ENCODE results near the gene NLRP10. TPM values are rescaled to one million over a fixed set of nuclear protein-coding genes. Genes with fewer than 3 reads are reported as not detected.

Gene NLRP10, protein sequence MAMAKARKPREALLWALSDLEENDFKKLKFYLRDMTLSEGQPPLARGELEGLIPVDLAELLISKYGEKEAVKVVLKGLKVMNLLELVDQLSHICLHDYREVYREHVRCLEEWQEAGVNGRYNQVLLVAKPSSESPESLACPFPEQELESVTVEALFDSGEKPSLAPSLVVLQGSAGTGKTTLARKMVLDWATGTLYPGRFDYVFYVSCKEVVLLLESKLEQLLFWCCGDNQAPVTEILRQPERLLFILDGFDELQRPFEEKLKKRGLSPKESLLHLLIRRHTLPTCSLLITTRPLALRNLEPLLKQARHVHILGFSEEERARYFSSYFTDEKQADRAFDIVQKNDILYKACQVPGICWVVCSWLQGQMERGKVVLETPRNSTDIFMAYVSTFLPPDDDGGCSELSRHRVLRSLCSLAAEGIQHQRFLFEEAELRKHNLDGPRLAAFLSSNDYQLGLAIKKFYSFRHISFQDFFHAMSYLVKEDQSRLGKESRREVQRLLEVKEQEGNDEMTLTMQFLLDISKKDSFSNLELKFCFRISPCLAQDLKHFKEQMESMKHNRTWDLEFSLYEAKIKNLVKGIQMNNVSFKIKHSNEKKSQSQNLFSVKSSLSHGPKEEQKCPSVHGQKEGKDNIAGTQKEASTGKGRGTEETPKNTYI
- not detected for polyA plus RNA-seq (2013, experiment 1 of 2)
- not detected for polyA plus RNA-seq (2013, experiment 2 of 2)

DNA sequence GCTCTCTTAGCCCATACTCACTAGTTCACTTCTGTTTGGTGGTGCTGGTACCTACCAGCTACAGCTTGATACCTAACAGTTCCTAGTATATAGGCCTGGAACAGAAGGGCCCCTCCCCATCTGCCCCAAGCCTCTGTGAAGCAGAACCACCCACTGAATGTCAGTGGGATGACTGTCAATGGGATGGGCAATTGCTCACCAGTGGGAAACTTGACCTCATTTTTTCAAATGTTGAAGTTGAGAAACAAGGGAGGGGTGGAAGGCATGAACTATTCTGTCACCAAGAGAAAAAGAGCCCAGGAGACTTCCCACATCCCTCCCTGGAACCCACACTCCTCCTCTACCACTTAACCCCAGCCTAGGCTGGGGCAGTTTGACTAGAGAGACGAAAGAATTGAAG, at the start of gene NLRP10:
NLRP10 (minus strand) TSS at position 62 of the 400 bp plus-strand sequence. CDS start 1,952 bp downstream, outside the sequence.
- H3K36me3 ChIP-seq (ENCODE audit: control insufficient read depth in 1 of 2, insufficient read depth in 2 of 2, low read depth in 1 of 2, low read length in 2 of 2) = no peaks in the 10 kb centered on the region
- no peak within 1 kb of the TSS for H3K18ac ChIP-seq (ENCODE audit: low read depth in 1 of 2, low read length in 2 of 2)
- peak within 1 kb of the TSS in 1 of 2 experiments; percentile 28 for H3K4me3 ChIP-seq (ENCODE audit: insufficient read depth in 1 of 2, low read depth in 1 of 2, low read length in 2 of 2)
- H4K91ac ChIP-seq (ENCODE audit: low read length) = no peak within 1 kb of the TSS
- H3K79me1 ChIP-seq (replicated peaks; ENCODE audit: low read length, poor library complexity, severe bottlenecking) = no peaks in the 10 kb centered on the region
- no peak within 1 kb of the TSS for H2AK5ac ChIP-seq (ENCODE audit: low read length, severe bottlenecking)
- H3K27ac ChIP-seq (ENCODE audit: low read length, poor library complexity, severe bottlenecking) = no peak within 1 kb of the TSS
- H3K27me3 ChIP-seq (ENCODE audit: control insufficient read depth in 1 of 2, insufficient read depth in 1 of 2, low read length in 2 of 2) = peaks cover 0 to 3% of the 10 kb centered on the region in 2 experiments
- H3K9ac ChIP-seq (ENCODE audit: low read length) = peak within 1 kb of the TSS; percentile 82
- peaks cover 3% of the 10 kb centered on the region for H3K4me1 ChIP-seq (ENCODE audit: control insufficient read depth, insufficient read depth, low read depth, low read length)
- H2BK5ac ChIP-seq (ENCODE audit: low read depth, low read length, poor library complexity, severe bottlenecking) = no peak within 1 kb of the TSS
- no peak within 1 kb of the TSS for H2BK15ac ChIP-seq (ENCODE audit: low read depth, poor library complexity, severe bottlenecking)
- no peak within 1 kb of the TSS for H2AFZ ChIP-seq (ENCODE audit: low read depth, low read length)
- no peak within 1 kb of the TSS for H3K4me2 ChIP-seq (ENCODE audit: low read length, poor library complexity, severe bottlenecking)
- no CpG with 5 or more reads among the region's 1 CpG for WGBS
- peak; percentile 6 for DNase-seq
- no peak within 1 kb of the TSS for H3K14ac ChIP-seq (ENCODE audit: low read length in 2 of 2)
- no peak within 1 kb of the TSS for H2BK12ac ChIP-seq (ENCODE audit: low read length in 2 of 2)
- H2BK120ac ChIP-seq (ENCODE audit: low read depth, low read length) = no peak within 1 kb of the TSS
- no peak within 1 kb of the TSS for H3K23ac ChIP-seq (ENCODE audit: low read length in 2 of 2)
- peak within 1 kb of the TSS; percentile 32 for H4K8ac ChIP-seq (ENCODE audit: low read length)
- H3K4ac ChIP-seq (ENCODE audit: low read depth in 1 of 2, low read length in 2 of 2) = no peak within 1 kb of the TSS
- no peaks in the 10 kb centered on the region for H3K9me3 ChIP-seq (ENCODE audit: control insufficient read depth, low read length)

DNA sequence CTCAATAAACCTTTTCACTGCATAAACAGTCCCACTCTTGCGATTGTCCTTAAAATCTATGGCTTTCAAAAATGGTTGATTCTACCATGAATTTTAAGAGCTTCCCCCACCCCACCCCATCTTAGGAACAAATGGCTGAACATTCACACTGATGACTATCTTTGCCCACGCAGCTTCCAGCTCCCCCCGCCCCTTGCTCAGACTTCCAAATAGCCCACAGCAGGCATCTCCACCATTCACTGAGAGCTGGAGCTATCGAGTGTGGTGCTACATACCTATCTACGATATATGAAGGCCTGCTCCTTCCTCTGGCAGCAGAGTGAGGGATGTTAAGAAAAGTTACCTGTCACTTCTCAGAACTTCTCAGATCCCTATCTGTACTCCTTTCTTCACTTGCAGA, 48.6 kb upstream of the NLRP10 start:
- Histone ChIP-seq H3K4me1 (ENCODE audit: control insufficient read depth, insufficient read depth, low read depth, low read length) (peaks cover 3% of the 10 kb centered on the region), H2BK120ac (ENCODE audit: low read depth, low read length) (no peak overlapping the region), H3K9me3 (ENCODE audit: control insufficient read depth, low read length) (no peaks in the 10 kb centered on the region), H4K8ac (ENCODE audit: low read length) (no peak overlapping the region), H3K18ac (ENCODE audit: low read depth in 1 of 2, low read length in 2 of 2) (no peak overlapping the region), H2BK12ac (ENCODE audit: low read length in 2 of 2) (no peak overlapping the region), H2BK5ac (ENCODE audit: low read depth, low read length, poor library complexity, severe bottlenecking) (no peak overlapping the region), H2BK15ac (ENCODE audit: low read depth, poor library complexity, severe bottlenecking) (no peak overlapping the region), H4K91ac (ENCODE audit: low read length) (no peak overlapping the region), H3K36me3 (ENCODE audit: control insufficient read depth in 1 of 2, insufficient read depth in 2 of 2, low read depth in 1 of 2, low read length in 2 of 2) (no peaks in the 10 kb centered on the region), H3K4me3 (ENCODE audit: insufficient read depth in 1 of 2, low read depth in 1 of 2, low read length in 2 of 2) (no peak overlapping the region), H3K79me1 (replicated peaks; ENCODE audit: low read length, poor library complexity, severe bottlenecking) (no peaks in the 10 kb centered on the region), H3K4ac (ENCODE audit: low read depth in 1 of 2, low read length in 2 of 2) (no peak overlapping the region), H3K4me2 (ENCODE audit: low read length, poor library complexity, severe bottlenecking) (no peak overlapping the region), H2AK5ac (ENCODE audit: low read length, severe bottlenecking) (no peak overlapping the region), H3K9ac (ENCODE audit: low read length) (no peak overlapping the region), H3K14ac (ENCODE audit: low read length in 2 of 2) (no peak overlapping the region), H3K27ac (ENCODE audit: low read length, poor library complexity, severe bottlenecking) (no peak overlapping the region), H2AFZ (ENCODE audit: low read depth, low read length) (no peak overlapping the region), H3K23ac (ENCODE audit: low read length in 2 of 2) (no peak overlapping the region), H3K27me3 (ENCODE audit: control insufficient read depth in 1 of 2, insufficient read depth in 1 of 2, low read length in 2 of 2) (peaks cover 0 to 44% of the 10 kb centered on the region in 2 experiments)
- 56% methylated on average over 4 of the region's 5 CpGs for WGBS
- DNase-seq = no peak

DNA sequence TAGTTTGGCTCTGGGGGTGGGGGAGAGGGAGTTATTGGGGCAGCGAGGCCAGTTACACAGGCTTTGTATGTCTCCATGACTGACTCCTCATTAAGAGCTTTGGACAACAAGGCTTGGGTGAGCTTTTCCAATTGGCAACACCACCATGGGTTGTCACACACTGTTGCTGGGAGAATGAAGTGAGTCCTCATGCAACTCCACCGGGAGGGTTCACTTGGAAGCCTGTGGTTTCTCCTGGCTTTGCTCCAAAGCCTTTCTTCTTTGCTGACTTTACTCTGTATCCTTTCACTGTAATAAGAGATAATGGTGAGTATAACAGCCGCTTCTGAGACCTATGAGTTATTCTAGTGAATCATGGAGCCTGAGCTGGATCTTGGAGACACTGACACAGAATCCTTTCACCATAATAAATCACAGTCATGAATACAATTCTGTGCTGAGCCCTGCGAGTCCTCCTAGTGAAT, 46.8 kb upstream of the NLRP10 start:
- Histone ChIP-seq H3K27me3 (ENCODE audit: control insufficient read depth in 1 of 2, insufficient read depth in 1 of 2, low read length in 2 of 2) (peaks cover 0 to 26% of the 10 kb centered on the region in 2 experiments), H2BK12ac (ENCODE audit: low read length in 2 of 2) (no peak overlapping the region), H3K27ac (ENCODE audit: low read length, poor library complexity, severe bottlenecking) (no peak overlapping the region), H3K14ac (ENCODE audit: low read length in 2 of 2) (no peak overlapping the region), H3K36me3 (ENCODE audit: control insufficient read depth in 1 of 2, insufficient read depth in 2 of 2, low read depth in 1 of 2, low read length in 2 of 2) (no peaks in the 10 kb centered on the region), H2BK5ac (ENCODE audit: low read depth, low read length, poor library complexity, severe bottlenecking) (no peak overlapping the region), H3K9ac (ENCODE audit: low read length) (no peak overlapping the region), H4K8ac (ENCODE audit: low read length) (no peak overlapping the region), H2BK15ac (ENCODE audit: low read depth, poor library complexity, severe bottlenecking) (no peak overlapping the region), H2AFZ (ENCODE audit: low read depth, low read length) (no peak overlapping the region), H4K91ac (ENCODE audit: low read length) (no peak overlapping the region), H3K4me1 (ENCODE audit: control insufficient read depth, insufficient read depth, low read depth, low read length) (no peaks in the 10 kb centered on the region), H3K4ac (ENCODE audit: low read depth in 1 of 2, low read length in 2 of 2) (no peak overlapping the region), H3K23ac (ENCODE audit: low read length in 2 of 2) (no peak overlapping the region), H3K79me1 (replicated peaks; ENCODE audit: low read length, poor library complexity, severe bottlenecking) (no peaks in the 10 kb centered on the region), H3K4me3 (ENCODE audit: insufficient read depth in 1 of 2, low read depth in 1 of 2, low read length in 2 of 2) (no peak overlapping the region), H3K9me3 (ENCODE audit: control insufficient read depth, low read length) (no peaks in the 10 kb centered on the region), H3K4me2 (ENCODE audit: low read length, poor library complexity, severe bottlenecking) (no peak overlapping the region), H3K18ac (ENCODE audit: low read depth in 1 of 2, low read length in 2 of 2) (no peak overlapping the region), H2AK5ac (ENCODE audit: low read length, severe bottlenecking) (no peak overlapping the region), H2BK120ac (ENCODE audit: low read depth, low read length) (no peak overlapping the region)
- 32% methylated on average over 4 of the region's 4 CpGs for WGBS
- peak; percentile 86 for DNase-seq

DNA sequence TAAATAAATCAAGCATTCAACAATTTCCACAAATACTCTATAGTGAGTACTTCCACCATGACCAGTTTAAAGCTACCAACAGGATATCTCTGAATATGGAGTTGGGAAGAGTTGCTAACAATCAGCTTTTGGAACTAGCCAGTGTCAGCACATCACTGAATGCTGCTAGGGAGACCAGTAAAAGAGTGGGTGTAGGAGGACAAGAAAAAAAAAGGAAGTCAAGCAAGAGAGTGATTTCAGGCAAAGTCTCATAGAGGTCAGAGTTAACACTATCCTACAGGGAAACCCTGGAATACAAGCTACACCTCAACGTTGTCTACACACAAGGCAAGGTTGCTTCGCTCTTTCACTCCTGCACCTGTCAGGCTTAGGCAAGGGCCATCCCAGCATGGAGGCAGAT, 46.1 kb upstream of the NLRP10 start:
- no peak overlapping the region for H3K18ac ChIP-seq (ENCODE audit: low read depth in 1 of 2, low read length in 2 of 2)
- H2BK5ac ChIP-seq (ENCODE audit: low read depth, low read length, poor library complexity, severe bottlenecking) = no peak overlapping the region
- H4K8ac ChIP-seq (ENCODE audit: low read length) = no peak overlapping the region
- no peak overlapping the region for H3K14ac ChIP-seq (ENCODE audit: low read length in 2 of 2)
- H3K27me3 ChIP-seq (ENCODE audit: control insufficient read depth in 1 of 2, insufficient read depth in 1 of 2, low read length in 2 of 2) = peaks cover 0 to 20% of the 10 kb centered on the region in 2 experiments
- H3K4me3 ChIP-seq (ENCODE audit: insufficient read depth in 1 of 2, low read depth in 1 of 2, low read length in 2 of 2) = no peak overlapping the region
- no peak overlapping the region for H2BK12ac ChIP-seq (ENCODE audit: low read length in 2 of 2)
- DNase-seq = no peak
- no peak overlapping the region for H4K91ac ChIP-seq (ENCODE audit: low read length)
- no peak overlapping the region for H2AK5ac ChIP-seq (ENCODE audit: low read length, severe bottlenecking)
- no peaks in the 10 kb centered on the region for H3K79me1 ChIP-seq (replicated peaks; ENCODE audit: low read length, poor library complexity, severe bottlenecking)
- no peak overlapping the region for H2BK120ac ChIP-seq (ENCODE audit: low read depth, low read length)
- WGBS = 79% methylated on average over 2 of the region's 2 CpGs
- no peak overlapping the region for H3K27ac ChIP-seq (ENCODE audit: low read length, poor library complexity, severe bottlenecking)
- no peak overlapping the region for H3K9ac ChIP-seq (ENCODE audit: low read length)
- H3K4ac ChIP-seq (ENCODE audit: low read depth in 1 of 2, low read length in 2 of 2) = no peak overlapping the region
- H3K9me3 ChIP-seq (ENCODE audit: control insufficient read depth, low read length) = no peaks in the 10 kb centered on the region
- no peak overlapping the region for H3K4me2 ChIP-seq (ENCODE audit: low read length, poor library complexity, severe bottlenecking)
- H2AFZ ChIP-seq (ENCODE audit: low read depth, low read length) = no peak overlapping the region
- H3K36me3 ChIP-seq (ENCODE audit: control insufficient read depth in 1 of 2, insufficient read depth in 2 of 2, low read depth in 1 of 2, low read length in 2 of 2) = no peaks in the 10 kb centered on the region
- no peak overlapping the region for H2BK15ac ChIP-seq (ENCODE audit: low read depth, poor library complexity, severe bottlenecking)
- no peaks in the 10 kb centered on the region for H3K4me1 ChIP-seq (ENCODE audit: control insufficient read depth, insufficient read depth, low read depth, low read length)
- no peak overlapping the region for H3K23ac ChIP-seq (ENCODE audit: low read length in 2 of 2)
